Vagina (tissue), 2 donors: Measurements from ENCODE around the gene CHMP3.
"Not testable (repeated sequence)": the region's sequence is repeated elsewhere in the genome, so short reads cannot be mapped to it uniquely, and the experiment has no call there.

Experiments
- CTCF ChIP-seq, 3 experiments: fragments of 450-650 bp in 2 of 3; fragments of 200-600 bp in 1 of 3; sonication (generic) in 1 of 3; IDR thresholded peaks; one replicate each; pipeline ENCODE4 v1.5.1; 2017 to 2019; ENCODE audit warnings: antibody characterized with exemption in 3 of 3, mild to moderate bottlenecking in 2 of 3, moderate library complexity in 2 of 3
- POLR2A ChIP-seq, 2 donors: fragments of 450-650 bp; IDR thresholded peaks; one replicate each; pipeline ENCODE4 v1.6.1; 2017; ENCODE audit warnings: antibody characterized with exemption in 2 of 2, mild to moderate bottlenecking in 2 of 2, moderate library complexity in 2 of 2
- POLR2AphosphoS5 ChIP-seq, 2 donors: sonication (generic); formaldehyde crosslinking; IDR thresholded peaks; one replicate each; pipeline ENCODE4 v1.9.0; 2017; ENCODE audit warnings: antibody characterized with exemption in 2 of 2, mild to moderate bottlenecking in 2 of 2, low read depth in 1 of 2; ENCODE audit not compliant: insufficient read depth in 1 of 2

GRCh38 chr2:86549963-86550725 lies 13.1 kb downstream of the CHMP3 start:
- not testable (repeated sequence) for TF ChIP-seq CTCF (IDR thresholded peaks at IDR 0.05); POLR2AphosphoS5 (IDR thresholded peaks at IDR 0.05; ENCODE audit: insufficient read depth in 1 of 2, low read depth in 1 of 2); POLR2A (IDR thresholded peaks at IDR 0.05)
